Colonic mucosa (tissue), 4 donors: ENCODE measurements around the gene MVD. TPM values are rescaled to one million over a fixed set of nuclear protein-coding genes. Genes with fewer than 3 reads are reported as not detected.

ENCODE experiments used
- DNase-seq: peaks from one replicate; pipeline ENCODE4 v3.0.0-alpha.2; 2020
- H3K27ac ChIP-seq: fragments of 200-600 bp; one replicate; pipeline ENCODE4 v1.8.0; 2021
- H3K27me3 ChIP-seq: fragments of 200-600 bp; one replicate; pipeline ENCODE4 v1.8.0; 2021
- H3K36me3 ChIP-seq: fragments of 200-600 bp; one replicate; pipeline ENCODE4 v1.8.0; 2021
- H3K4me1 ChIP-seq: fragments of 200-600 bp; one replicate; pipeline ENCODE4 v1.8.0; 2021; ENCODE audit warnings: mild to moderate bottlenecking
- H3K4me3 ChIP-seq: fragments of 200-600 bp; one replicate; pipeline ENCODE4 v1.8.0; 2021
- H3K9ac ChIP-seq, 2 donors: one replicate each; pipeline ENCODE4 v1.7.0; 2013; ENCODE audit warnings: control low read depth in 2 of 2, low read depth in 2 of 2, low read length in 2 of 2
- H3K9me3 ChIP-seq: fragments of 200-600 bp; one replicate; pipeline ENCODE4 v1.8.0; 2021
- intact Hi-C: fragments of 100-400 bp; cut with DNase I; formaldehyde crosslinking; loops from one replicate; pipeline ENCODE4 v1.14.1; 2022
- total RNA-seq, 2 donors: library from RNA; stranded (reverse); fragmentation: NEBNext Ultra II Directional in 1 of 2; extraction: Animal tissue kit (Norgen Biotek cat#: 25700) in 1 of 2; gene quantifications; one replicate each; pipeline ENCODE4 v1.2.1, GENCODE V29; 2021
- TF ChIP-seq, protein P1 (sequence below): fragments of 200-600 bp; IDR thresholded peaks from one replicate; pipeline ENCODE4 v1.8.0; 2022; ENCODE audit warnings: antibody characterized with exemption, mild to moderate bottlenecking
- donor health status: healthy.
- donor health status: DM: no; HTN: no; CAD: no.
- donor health status: DM: no; HTN: no; CAD: no.

MVD gene
- total RNA-seq, 2 donors from 2014 or later: 86.2 to 132 TPM

DNA sequence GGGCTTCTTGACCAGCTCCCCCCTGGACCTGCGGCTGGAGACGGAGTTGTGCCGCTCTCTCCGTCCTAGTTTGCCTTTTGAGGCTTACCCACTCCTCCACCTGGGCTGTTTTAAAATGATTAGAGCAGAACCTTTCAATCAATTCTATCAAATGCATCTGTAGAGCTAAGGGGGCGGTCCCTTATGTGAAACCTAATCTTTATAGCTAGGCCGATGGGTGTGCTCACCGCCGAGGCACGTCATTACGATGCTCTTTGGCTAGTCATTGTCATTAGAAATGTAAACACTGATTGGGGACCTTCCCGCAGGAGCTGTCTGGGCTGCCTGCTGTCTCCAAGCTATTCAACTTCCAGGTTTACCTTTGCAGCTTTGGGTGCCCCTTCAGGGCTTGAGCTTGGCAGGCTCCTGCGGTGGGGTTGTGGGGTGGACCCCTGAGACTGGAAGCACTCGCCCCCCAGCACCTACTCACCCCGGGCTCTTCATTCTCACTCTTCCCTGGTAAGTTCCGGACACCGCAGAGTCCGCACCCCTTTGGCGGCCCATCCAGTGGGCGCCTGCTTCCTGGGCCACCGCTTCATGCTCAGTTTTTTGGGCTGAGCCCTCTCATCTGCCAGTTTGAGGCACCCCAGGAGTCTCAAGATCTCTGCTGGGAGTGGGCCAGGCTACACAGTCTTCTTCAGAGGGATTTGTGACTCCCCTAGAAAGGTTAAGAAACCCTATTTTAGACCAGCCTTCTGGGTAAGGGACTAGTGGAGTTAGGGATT is 45.4 kb downstream of the MVD start:
- peak overlapping the region; percentile 38 to 58 for H3K9ac ChIP-seq
- peak; percentile 78 for DNase-seq
- H3K4me3 ChIP-seq: peak overlapping the region; percentile 5
- H3K4me1 ChIP-seq: peaks cover 32% of the 10 kb centered on the region
- no peaks in the 10 kb centered on the region for H3K27me3 ChIP-seq
- intact Hi-C loops: no loop called here
- peaks cover 8% of the 10 kb centered on the region for H3K36me3 ChIP-seq
- TF ChIP-seq, protein P1, sequence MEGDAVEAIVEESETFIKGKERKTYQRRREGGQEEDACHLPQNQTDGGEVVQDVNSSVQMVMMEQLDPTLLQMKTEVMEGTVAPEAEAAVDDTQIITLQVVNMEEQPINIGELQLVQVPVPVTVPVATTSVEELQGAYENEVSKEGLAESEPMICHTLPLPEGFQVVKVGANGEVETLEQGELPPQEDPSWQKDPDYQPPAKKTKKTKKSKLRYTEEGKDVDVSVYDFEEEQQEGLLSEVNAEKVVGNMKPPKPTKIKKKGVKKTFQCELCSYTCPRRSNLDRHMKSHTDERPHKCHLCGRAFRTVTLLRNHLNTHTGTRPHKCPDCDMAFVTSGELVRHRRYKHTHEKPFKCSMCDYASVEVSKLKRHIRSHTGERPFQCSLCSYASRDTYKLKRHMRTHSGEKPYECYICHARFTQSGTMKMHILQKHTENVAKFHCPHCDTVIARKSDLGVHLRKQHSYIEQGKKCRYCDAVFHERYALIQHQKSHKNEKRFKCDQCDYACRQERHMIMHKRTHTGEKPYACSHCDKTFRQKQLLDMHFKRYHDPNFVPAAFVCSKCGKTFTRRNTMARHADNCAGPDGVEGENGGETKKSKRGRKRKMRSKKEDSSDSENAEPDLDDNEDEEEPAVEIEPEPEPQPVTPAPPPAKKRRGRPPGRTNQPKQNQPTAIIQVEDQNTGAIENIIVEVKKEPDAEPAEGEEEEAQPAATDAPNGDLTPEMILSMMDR: no peak
- no peaks in the 10 kb centered on the region for H3K9me3 ChIP-seq
- H3K27ac ChIP-seq: peak overlapping the region; percentile 83

DNA sequence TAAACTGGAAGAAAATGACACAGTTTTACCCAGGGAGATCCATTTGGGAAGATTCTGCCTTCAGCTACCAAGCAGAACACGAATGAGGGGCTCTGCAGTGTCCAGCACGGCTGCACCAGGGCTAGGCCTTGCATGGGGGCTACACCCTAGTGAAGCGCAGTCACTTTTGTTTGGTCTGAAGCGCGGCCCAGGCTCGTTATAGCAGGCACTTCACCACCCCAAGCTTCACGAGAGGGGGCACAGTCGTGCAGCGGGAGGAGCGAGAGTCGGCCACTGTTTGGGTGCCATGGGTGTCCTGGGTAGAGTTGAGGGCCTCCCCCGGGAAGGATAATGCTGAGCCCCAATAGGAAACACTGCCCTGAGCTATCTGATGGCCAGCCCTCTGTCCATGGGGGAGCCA is 46.2 kb downstream of the MVD start:
- TF ChIP-seq, protein P1: no peak
- H3K9ac ChIP-seq: peak overlapping the region; percentile 38 to 58
- H3K27ac ChIP-seq: peak overlapping the region; percentile 83
- peaks cover 32% of the 10 kb centered on the region for H3K4me1 ChIP-seq
- no peak overlapping the region for H3K4me3 ChIP-seq
- peaks cover 4% of the 10 kb centered on the region for H3K36me3 ChIP-seq
- no peaks in the 10 kb centered on the region for H3K9me3 ChIP-seq
- intact Hi-C loops: no loop called here
- H3K27me3 ChIP-seq: no peaks in the 10 kb centered on the region
- DNase-seq: no peak

GRCh38 chr16:88616320-88616719 is 46.6 kb downstream of the MVD start:
- TF ChIP-seq, protein P1: no peak
- no peaks in the 10 kb centered on the region for H3K27me3 ChIP-seq
- no peak overlapping the region for H3K4me3 ChIP-seq
- peak overlapping the region in 1 of 2 donors; percentile 58 for H3K9ac ChIP-seq
- DNase-seq: peak; percentile 95
- intact Hi-C loops: no loop called here
- H3K36me3 ChIP-seq: peaks cover 5% of the 10 kb centered on the region
- no peaks in the 10 kb centered on the region for H3K9me3 ChIP-seq
- H3K27ac ChIP-seq: peak overlapping the region; percentile 83
- peaks cover 32% of the 10 kb centered on the region for H3K4me1 ChIP-seq

- Histone ChIP-seq H3K36me3 (peaks cover 11% of the 10 kb centered on the region), H3K27me3 (no peaks in the 10 kb centered on the region), H3K9ac (no peak overlapping the region), H3K4me3 (no peak overlapping the region), H3K4me1 (peaks cover 32% of the 10 kb centered on the region), H3K27ac (no peak overlapping the region), H3K9me3 (no peaks in the 10 kb centered on the region)
- DNase-seq: no peak
- intact Hi-C loops: no loop called here
- TF ChIP-seq, protein P1: no peak
Measured at GRCh38 chr16:88614818-88615580, 47.9 kb downstream of the MVD start.

DNA sequence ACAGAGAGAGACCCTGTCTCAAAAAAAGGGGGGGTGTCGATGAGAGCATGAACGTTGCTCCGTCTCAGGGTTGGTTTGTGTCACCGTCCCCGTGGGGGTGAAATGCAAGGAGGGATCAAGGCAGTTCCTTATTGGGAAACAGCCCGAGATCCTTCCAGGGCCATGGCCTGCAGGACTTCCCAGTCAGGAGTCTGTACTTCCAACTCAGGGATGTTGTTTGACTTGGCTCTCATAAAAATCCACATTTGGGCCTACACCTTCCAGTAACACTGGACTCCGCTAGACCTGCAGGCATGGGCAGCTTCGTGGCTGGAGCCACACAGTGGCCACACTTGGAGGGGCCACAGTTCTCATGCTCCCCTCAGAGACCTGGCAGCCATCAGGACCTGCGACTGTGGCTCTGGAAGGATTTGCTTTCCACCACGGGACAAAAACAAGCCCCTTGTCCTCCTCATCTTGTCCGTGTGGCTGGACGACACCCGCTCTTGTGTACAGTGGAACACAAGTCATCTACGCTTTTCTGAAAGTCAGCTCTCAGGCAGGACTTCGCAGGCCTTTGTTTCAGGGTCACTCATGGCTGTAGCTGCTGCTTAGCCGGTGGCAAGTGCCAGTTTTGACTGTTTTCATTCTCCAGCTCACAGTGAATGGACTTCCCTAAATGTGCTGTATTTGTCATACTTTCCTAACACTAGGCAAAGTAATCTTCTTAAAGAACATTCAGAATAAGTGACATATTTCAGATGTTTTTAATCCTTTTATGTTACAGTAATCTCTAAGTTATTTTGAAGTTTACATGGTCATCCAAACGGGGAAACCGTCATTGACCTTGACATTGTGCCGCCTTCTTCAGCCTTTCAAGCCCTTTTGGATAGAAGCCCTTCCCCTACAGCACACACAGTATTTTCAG is 48.7 kb downstream of the MVD start:
- H3K4me3 ChIP-seq: no peak overlapping the region
- H3K9me3 ChIP-seq: no peaks in the 10 kb centered on the region
- H3K36me3 ChIP-seq: peaks cover 18% of the 10 kb centered on the region
- peaks cover 28% of the 10 kb centered on the region for H3K4me1 ChIP-seq
- DNase-seq: no peak
- intact Hi-C loops: no loop called here
- no peak overlapping the region for H3K9ac ChIP-seq
- TF ChIP-seq, protein P1: no peak
- no peaks in the 10 kb centered on the region for H3K27me3 ChIP-seq
- no peak overlapping the region for H3K27ac ChIP-seq
